HG03175 (cell line): ENCODE results near the gene SOX1.

Experiments
- ATAC-seq: cut with Tn5 transposase; IDR thresholded peaks from one replicate; pipeline ENCODE4 v1.9.1; 2021; ENCODE audit warnings: mild to moderate bottlenecking, moderate library complexity; ENCODE audit not compliant: unreplicated experiment

Gene SOX1

GRCh38 chr13:112105244-112105681 is 38.3 kb downstream of the SOX1 start:
- no peak for ATAC-seq

DNA sequence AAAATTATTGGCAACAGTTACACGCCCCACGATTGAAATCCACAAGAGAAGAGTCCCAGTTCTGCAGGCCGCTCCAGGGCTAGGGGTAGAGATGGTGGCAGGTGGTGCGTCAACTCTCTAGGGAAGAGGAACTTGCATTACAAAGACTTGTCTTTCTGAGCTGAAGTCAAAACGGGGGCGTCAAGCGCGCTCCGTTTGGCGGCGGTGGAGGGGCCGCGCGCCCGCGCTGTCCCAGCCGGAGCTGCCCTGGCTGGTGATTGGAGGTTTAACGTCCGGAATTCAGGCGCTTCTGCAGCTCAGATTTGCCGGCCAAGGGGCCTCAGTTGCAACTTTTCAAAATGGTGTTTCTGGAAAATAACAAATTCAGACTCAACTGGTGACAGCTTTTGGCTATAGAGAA is 38.9 kb downstream of the SOX1 start:
- no peak for ATAC-seq

- ATAC-seq, result no peak
These were observed 39.7 kb downstream of the SOX1 start for GRCh38 chr13:112106478-112107141.

- ATAC-seq, result no peak
These were observed 40.3 kb downstream of the SOX1 start for GRCh38 chr13:112107289-112107688.

DNA sequence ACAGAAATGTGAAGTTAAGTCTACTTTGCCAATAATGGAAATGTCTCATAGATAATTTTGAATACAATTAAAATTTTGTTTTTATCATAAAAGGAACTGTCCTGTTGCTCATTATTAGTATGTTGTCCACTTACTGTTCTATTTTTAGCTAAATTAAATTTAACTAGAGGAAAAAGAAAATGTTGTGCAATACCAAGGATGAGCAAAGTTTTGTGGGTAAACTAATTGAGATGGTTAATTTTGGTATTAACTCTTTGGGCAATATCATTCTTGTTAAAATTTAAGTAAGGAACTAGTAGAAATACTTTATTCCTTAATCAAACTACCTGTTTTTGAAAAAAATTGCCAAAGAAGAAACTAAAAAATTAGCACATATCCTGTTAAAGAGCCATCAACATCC is 43.5 kb downstream of the SOX1 start:
- no peak for ATAC-seq

DNA sequence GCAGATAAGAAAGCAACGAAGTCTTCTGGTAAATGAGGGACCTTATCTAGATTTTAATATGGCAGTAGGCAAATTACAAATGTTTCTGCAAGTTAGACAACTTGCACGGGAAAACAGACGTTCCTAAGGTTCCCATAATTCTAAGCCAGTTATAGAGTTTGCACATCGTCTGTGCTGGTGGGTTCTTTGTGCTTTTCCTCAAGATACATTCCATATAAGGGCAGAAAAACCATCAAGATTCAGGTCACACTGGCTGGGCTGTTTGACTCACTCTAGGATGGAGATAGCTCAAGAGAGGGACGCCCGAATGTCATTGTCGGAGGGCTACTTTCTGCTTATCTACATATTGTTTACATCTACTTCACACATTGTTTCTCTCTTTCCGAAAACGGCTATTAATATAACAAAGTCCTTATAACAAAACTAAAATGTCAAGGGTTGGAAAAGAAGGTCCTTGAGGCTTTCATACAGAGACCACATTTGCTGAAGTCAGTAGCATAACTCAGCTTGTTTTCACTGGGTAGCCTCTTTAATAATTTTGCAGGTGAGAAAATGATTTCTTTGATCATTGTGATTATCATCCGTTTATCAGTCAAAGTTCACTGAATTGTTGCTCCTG is 44.4 kb downstream of the SOX1 start:
- ATAC-seq, result no peak

DNA sequence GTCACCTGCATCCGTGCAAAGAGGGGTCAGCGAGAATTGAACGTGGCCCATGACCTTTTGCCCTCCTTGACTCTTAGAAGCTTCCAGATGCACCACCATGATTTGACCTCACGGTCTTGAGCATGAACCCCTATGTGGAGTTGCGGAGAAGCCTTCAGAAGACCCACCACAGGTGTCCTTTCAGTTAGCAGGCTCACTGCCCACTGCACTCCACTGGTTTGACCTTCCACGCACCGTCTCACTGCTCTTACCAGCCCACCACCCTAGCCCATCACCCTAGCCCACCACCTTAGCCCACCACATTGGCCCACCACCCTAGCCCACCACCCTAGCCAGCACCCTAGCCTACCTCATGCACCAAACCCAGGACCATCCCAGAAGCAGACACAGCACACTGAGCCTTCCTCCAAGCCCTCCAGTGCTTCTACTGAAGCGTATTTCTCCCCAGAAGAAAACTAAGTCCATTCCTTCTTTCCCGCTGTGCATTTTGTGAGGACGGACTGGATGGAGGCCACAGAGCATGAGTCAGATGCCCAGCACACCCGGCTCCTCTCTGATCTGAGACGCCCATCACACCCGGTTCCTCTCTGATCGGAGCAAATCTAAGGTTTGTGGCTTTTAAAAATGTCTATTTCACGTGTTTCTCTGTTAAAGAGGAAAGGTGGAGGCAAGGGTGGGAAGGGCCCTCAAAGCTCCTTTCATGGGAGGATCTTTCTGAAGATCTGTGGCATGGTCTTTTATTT is 45.8 kb downstream of the SOX1 start:
- ATAC-seq, result no peak

DNA sequence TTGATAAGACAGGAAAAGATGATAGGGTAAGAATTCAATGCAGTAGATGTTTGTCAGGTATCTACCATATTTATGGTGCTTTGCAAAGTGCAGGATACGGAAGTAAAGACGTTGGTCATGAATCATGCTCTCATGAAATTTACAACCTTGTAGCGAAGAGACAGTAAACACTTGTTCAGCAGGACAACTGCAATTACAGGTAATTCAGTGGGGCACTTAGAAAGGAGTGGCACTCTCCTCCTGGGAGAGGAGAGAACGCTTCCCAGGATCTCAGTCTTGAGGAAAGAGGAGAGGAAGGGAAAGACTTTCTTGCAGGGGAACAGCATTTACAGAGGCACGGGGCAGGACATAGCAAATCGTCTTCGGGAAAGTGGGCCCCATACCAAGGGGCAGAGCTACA is 46.4 kb downstream of the SOX1 start:
- ATAC-seq, result no peak

DNA sequence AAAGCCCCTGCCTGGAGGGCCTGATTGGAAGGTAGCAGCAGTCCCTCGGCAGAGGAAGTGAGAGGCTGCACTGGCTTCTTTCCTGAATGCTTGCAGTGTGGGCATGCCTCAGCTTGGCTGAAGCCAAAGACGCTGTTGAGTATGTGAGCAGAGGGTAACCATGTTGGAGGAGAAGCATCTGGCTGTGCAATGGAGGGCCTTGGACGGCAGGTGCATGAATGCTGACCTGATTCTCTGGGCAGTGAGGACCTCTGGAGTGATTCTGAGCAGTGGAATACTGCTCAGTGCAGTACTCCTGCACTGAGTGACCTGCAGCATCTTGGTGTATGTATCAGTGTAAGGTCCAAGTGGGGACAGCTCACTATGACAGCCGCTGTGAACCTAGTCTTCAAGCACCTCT is 46.9 kb downstream of the SOX1 start:
- no peak for ATAC-seq

DNA sequence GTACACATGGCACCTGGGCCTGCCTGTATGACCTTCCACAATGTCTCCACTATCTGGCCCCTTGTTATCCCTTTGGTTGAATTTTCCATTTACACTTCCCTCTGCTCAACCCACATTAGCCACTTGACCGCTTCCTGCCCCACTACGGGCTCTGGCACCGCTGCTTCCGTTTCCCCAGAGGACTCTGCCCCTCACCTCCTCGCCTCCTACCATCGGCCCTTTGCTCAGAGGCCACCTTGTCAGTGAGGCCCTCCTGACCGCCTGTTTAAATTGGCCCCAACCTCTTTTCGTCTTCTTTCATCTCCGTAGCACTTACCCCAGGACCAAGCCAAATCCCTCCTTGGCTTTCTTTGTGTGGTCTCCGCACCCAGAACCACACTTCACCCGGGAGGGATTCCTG is 47.4 kb downstream of the SOX1 start:
- no peak for ATAC-seq

DNA sequence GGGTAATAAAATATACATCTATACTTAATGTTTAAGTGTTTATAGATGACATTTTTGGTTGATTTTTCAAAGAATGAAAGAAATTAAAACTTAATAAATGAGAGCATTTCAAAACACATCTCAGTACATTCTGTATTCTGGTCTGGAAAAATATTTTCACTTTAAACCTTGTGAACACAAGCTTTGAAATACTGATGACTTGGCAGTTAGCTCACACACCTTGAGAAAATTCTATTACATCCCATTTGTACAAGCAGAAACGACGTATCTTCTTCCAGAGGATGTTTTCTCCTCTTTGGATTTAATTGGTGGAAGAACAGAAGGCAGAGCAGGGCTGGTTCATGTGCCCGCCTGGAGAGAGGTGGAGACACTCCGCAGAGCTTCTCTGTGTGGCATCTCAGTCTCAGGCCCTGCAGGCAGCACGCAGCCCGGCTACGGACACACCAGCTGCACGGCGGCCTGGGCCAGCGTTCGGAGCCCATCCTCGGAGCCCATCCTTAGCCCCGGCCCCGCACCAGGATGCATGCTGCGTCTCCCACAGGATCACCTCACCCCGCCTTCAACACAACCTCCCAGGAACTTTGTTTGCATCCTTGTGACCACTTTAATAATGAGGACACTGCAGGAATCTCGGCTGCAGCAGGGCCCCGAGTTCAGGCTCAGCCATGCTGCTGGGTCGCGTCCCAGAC is 48.6 kb downstream of the SOX1 start:
- no peak for ATAC-seq

DNA sequence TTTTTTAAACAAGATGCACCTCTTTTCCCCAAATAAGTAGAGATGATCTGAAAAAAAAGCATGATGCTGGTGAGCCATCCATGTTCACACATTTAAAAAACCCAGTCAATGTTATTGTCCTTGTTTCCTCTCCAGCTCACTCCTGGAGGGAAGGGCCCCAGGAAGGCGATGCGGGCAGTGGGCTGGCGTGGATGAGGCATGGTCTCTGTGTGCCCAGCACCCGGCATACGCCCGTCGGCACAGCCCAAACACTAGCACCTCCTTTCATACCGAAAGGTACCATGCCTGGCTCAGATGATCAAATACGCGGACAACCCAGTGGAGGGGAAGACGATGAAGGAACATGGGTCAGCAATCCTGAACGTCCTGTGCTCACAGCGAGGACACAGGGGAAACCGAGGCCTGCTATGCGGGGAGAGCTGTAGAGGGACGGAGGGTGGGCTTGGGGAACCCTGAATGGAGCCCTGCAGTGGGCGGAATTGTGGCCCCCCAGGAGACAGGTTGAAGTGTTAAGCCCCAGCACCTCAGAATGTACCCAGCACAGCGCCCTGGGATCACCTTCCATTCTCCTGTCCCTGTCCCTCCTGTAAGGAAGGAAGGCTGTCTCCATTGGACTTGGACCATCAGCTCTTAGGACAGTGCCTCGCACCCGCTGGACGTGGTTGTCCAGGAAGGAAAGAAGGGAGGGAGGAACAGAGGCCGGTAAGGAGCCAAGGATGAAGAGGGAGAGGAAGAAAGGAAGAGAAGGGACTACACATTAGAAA is 49.4 kb downstream of the SOX1 start:
- no peak for ATAC-seq

DNA sequence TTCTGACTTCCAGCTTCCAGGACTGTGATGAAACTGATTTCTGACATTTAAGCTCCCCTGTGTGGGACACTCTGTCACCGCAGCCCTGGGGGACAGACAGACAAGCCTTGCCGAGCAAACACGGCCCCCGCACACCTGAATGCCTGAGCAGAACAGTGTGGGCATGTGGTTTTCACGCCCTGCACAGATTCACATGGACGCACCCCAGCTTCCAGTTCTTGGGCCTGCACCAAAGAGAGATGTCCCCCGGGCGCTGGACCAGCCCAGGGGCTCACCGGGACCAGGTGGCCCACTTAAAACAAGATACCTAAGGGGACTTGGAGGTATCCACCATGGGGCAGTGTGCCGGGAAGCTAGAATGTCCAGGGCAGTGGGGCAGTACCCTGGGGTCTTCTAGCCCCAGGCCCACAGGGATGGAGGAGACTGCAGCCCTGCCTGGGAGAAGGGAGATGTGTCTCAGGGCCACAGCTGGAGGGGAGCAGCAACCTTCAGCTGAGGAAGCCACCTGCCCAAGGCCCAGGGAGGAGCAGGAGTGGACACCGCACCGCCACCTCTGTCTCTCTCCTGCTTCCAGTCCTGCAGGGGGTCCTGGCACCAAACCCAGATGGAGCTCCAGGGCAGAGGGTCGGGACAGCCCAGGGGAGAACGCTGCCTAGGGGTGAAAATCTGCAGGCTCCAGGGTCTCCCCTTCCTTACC is 50.5 kb downstream of the SOX1 start:
- no peak for ATAC-seq

DNA sequence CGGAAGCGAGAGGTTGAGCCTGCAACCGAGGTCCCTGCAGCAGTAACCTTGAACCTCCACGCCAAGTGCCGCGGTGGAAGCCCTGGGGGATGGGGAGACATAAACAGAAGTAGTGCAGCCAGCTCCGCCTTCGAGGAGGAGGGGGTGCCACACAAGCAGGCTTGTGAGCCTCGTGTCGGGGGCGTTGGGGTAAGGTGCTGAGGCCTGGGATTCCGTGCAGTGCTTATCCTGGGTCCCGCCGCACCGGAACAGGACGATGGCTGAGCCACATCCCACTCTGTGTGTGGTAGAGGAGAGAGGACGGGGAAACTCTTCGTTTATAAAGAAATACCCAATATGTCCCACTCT is 51.0 kb downstream of the SOX1 start:
- no peak for ATAC-seq

GRCh38 chr13:112118451-112119064 is 51.6 kb downstream of the SOX1 start:
- ATAC-seq, result no peak

DNA sequence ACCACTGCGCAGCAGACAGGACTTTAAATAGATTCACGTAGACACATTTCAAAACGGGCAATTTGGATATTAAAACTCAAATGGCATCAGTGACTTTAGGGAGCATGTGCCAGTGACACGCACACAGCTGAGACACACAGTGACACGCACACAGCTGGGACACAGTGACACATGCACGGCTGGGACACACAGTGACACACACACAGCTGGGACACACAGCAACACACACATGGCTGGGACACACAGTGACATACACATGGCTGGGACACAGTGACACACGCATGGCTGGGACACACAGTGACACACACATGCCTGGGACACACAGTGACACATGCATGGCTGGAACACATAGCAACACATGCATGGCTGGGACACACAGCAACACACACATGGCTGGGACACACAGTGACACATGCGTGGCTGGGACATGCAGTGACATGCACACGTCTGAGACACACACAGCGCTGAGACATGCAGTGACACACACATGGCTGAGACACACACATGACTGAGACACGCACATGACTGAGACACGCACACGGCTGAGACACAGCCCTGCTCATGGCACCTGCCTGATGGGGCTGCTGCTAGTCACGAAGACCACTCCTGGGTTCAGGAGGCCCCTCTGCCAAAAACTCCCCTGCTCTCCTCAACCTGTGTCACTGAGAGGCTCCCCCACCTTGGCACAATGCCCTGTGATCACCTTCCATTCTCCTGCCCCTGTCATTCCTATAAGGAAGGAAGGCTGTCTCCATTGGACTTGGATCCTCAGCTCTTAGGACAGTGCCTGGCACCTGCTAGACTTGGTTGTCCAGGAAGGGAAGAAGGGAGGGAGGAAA is 52.5 kb downstream of the SOX1 start:
- ATAC-seq, result no peak

DNA sequence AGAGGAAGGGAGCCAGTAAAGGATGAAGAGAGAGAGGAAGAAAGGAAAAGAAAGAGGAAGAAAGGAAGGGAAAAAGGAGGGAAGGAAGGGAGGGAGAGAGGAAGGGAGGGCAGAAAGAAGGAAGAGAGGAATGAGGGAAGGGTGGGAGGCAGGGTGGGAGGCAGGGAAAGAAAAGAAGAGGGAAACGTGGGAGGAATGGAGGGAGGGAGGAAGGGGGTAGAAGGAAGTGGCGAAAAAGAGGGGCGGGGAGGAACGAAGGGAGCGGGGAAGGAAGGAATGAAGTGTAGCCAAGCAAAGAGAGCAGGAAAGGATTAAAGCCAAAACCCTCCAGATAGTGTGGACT is 53.1 kb downstream of the SOX1 start:
- ATAC-seq, result no peak
